NCI-H2171 (cell line): ENCODE results near the gene LBHD2.

Experiments
- DNase-seq: peaks from one replicate; lab custom pipeline; 2025; lab: John Stamatoyannopoulos, UW

The LBHD2 gene

GRCh38 chr14:103121121-103121845 is 37.3 kb downstream of the LBHD2 start:
- DNase-seq: no peak

DNA sequence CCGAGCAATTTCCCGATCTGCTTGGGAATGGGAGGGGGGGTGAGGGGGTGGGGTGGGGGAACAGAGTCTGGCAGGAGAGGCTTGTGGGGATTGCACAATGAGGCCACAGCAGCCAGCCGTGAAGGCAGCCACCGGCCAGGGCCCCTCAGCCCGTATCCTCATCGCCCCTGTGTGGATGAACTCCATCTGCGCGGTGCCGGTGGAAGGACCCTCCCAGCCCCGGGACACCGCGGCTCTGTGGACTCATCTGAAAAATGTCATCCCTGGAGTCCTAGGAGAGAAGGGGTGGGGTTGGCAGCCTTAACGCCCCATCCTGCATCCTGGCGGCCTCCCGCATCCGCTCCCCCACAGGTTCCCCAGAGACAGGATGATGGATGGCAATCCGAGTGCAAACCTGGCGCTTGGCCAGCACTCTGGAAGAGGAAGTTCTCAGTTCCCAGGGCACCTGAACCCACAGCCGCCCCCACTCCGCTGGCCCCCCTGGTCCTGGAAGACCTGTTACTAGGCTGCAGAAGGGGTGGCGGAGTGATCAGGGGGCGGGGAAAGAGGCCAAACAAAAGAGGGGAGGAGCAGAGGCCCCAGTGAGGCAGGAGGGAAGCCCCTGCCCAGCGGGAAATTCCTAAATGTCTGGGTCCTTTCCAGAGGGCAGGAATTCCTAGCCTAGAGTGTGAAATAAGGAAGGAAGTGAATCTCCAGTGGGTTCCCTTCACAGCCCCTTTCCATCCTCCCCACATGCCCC is 38.0 kb downstream of the LBHD2 start:
- peak; percentile 100 for DNase-seq

GRCh38 chr14:103122585-103122946 is 38.6 kb downstream of the LBHD2 start:
- DNase-seq: peak; percentile 47

DNA sequence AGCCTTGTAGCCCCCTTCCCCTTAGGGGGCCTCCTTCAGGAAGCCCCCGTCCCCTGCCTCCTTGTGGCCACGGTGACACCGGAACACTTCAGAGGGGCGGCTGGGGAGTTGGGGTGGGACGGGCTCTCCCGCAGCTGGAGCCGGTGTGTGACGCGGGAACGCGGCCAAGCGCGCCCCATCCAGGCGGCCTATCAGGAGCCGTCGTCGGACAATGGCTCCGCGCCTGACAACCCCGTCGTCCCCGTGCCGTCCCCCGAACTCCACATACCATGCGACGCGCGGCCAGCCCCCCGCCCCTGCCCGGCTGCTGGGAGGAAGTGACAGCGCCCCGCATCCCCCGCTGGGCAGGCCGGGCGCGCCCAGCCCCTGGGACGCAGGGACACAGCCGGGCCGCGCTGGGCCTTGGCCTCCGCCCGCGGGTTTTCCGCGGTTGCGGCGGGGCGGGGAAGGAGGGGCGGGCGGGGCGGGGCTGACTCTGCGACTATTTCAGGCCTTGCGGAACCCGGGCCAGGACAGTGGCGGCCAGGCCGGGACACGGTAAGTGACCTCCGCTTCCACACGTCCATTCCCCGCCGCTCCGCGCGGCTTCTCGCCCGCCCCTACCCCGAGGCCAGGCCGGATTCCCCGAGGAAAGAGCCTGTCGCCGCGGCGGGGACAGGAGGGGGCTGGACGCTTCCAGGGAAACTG is 39.1 kb downstream of the LBHD2 start, which contains the start of gene TNFAIP2:
Gene TNFAIP2, plus strand, starts transcription at position 515 of the 687 bp plus-strand sequence. CDS start 2,997 bp downstream, outside the sequence.
- DNase-seq: peak; percentile 26

DNA sequence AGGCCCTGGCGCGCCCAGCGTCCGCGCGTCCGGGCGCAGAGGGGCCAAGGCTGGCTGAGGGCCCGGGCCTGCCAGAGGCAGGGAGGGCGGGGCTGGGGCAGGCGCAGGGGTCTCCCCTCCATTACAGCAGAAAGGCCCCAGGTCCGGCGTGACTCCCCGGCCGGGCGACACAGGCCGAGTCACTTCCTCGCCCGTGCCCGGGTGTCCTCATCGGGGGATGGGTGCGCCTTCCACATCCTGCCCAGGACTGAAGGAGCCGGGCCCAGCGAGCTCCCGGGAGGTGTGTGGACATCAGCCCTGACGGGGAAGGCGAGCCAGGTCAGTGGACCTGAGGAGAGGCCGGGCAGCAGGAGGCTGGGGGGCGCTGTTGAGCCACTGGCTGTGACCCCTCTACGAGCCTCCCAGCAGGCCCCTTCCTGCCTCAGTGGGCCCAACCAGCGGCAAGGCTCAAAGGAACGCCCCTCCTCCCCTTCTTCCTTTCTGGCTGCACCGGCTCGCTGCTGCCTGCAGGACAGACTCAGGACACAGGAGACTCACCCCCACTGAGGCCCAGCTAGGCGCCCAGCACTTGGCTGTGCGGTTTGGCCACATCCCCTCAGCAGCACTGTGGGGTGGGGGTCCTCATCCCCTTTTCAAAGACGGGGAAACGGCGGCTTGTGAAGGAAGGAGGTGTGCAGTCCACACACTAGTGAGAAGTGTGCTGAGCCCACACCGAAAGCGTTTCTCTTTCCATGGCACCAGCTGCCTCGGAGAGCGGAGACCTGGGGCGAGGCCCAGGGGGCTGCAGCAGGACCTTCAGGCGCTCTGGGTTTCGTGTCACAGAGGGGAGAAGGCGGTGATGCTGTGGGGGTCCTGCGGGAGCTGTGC is 39.9 kb downstream of the LBHD2 start:
- DNase-seq: no peak

DNA sequence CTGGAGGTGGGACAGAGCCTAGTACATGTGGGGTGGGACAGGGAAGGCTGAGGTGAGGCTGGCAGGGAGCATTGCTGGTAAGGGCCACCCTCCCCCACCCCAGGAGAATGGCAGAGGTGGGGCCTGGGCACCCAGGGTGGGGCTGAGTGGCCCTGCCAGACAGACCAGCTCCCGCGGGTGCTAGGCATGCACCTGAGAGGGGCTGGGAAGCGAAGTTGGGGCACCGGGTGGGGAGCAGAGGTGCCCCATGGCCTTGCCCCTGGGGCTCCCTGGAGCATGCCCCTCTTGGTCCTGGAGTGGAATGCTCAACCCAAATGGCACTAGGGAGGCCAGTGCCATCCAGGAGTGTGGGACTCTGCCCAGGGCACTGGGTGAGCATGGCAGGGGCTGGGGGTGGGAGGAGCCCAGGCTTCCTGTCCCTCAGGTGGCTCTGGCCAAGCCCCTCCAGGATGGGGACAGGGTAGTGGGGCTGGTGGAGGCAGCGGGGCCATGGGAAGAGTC is 40.5 kb downstream of the LBHD2 start:
- no peak for DNase-seq

DNA sequence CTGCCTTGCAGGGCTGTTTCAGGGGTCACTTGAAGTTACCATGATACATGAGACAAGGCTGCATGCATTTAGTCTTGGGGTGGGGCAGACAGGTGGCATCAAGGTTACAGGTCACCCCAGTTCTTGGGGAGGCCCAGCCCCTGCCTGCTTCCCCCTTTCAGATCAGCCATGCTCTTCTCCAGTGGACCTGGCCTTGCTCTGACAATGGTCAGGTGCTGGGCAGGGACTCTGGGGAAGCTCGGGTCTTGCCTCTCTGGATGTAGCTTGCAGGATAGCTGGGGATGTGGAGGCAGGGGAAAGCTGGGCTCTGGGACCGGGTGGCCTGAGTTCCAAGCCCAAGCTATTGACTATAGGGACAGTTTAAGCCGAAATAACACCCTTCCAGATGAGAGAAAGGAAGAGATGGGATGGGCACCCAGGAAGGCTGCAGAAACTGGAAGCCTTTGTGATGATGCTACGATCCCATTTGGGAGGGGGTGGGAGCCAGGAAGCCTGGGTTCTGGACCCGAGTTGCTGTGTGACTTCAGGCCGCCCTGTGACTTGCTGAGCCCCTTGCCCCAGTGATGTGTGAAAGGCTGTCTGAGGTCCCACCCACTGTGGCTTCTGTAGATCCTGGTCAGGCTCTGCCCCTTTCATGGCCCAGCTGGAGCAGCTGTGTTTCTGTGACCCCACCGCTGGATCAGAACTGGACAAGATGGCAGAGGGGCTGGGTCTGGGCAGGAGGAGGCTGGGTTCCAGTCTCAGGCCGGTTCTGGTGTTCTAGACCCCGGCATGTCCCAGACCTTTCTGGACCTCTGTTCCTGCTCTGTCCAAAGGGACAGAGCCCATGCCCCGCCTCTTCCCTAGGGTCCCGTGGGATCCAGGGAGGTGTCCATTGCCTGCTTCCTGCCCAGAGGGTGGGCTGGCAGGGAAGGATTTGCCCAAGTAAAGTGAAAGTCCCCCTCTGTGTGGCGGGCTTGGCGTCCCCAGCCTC is 41.4 kb downstream of the LBHD2 start:
- DNase-seq: no peak

- DNase-seq: no peak
Measured at GRCh38 chr14:103126088-103126872, 42.3 kb downstream of the LBHD2 start.

GRCh38 chr14:103126873-103127304 is 42.9 kb downstream of the LBHD2 start:
- DNase-seq: no peak

- no peak for DNase-seq
Measured at GRCh38 chr14:103127356-103127755, 43.3 kb downstream of the LBHD2 start.

DNA sequence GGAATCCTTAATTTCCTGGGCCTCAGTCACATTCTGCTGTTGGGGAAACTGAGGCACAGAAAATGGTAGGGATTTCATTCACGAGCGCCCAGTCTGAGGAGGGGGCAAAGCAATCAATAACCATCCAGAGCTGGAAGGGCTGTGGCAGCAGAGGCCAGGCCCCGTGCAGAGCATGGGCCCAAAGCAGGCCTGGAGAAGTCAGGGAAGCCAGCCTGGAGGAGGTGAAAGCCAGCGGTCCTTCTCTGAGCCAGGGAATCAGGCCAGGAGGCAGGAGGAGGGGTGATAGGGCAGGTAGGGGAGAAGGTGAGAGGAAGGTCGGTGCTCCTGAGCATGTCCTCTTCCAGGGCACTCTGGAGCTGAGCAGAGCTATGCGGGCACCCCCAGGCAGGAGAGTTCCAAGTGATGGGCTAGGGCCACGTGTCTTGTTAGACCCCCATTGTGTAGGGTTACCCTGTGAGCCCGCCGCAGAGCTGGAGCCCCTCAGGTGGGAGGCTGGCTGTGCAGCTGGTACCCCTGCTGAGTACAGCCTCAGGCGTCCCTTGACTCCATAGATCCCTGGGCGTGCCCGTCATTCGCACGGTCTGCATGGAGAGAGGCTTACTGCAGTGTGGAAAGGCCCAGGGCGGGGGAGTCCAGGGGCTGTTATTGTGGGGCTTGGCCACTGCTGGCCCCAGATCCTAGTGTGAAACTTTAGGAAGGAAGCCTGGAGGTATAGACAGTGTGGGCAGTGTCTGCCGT is 44.0 kb downstream of the LBHD2 start:
- no peak for DNase-seq

GRCh38 chr14:103128631-103129300 is 44.8 kb downstream of the LBHD2 start:
- no peak for DNase-seq

- DNase-seq: no peak
Measured at GRCh38 chr14:103129301-103130016, 45.4 kb downstream of the LBHD2 start.

DNA sequence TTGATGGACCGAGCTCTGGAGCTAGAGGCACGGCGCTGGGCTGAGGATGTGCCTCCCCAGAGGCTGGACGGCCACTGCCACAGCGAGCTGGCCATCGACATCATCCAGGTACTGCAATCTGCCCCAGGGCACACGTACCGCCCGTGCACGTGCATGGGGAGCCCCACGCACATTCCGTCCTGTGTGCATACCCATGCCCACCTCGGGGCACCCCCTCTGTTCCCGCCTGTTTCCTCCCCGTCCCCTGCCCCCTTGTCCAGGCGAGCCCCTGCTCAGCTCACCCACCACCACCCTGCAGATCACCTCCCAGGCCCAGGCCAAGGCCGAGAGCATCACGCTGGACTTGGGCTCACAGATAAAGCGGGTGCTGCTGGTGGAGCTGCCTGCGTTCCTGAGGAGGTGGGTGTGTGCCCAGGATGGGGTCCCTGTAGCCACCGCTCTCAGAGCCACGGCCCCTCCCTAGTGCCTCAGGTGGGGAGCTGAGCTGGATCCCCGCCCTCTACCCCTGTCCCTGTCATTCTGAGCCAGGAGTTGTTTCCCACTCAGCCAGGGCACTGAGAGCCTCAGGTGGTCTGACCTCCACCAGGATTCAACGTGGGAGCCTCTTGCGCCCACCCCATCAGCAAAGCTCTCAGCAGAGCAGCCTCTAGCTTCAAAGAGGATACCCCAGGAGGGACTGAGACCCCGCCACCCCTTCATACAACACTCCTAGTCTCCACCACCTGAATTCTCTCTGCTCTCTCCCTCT is 46.2 kb downstream of the LBHD2 start:
- DNase-seq: no peak

DNA sequence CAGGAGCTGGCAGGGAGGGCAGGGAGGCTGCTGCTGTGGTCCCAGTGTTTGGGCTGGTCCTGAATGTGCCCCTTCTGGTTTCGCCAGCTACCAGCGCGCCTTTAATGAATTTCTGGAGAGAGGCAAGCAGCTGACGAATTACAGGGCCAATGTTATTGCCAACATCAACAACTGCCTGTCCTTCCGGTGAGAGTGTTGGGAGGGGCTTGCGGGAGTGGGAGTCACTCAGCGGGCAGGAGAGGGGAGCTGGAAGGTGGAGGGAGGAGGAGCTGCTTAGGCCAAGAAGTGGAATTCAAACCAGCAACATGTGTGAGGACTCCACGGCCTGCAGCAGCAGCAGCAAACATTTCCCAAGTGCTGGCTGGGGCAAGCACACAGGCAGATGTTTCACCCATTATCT is 47.0 kb downstream of the LBHD2 start:
- no peak for DNase-seq

- no peak for DNase-seq
Measured at GRCh38 chr14:103131580-103131979, 47.6 kb downstream of the LBHD2 start.
